HL-60/S4 treated with retinoic acid at 250 ng/mL for 4 days and 3 days (cell line): Measurements from ENCODE around the gene UPF3A.
"Not testable (repeated sequence)": the region's sequence is repeated elsewhere in the genome, so short reads cannot be mapped to it uniquely, and the experiment has no call there.

Experiments used
- in situ Hi-C: fragments of 300-500 bp; cut with MboI; formaldehyde crosslinking; loops from 2 replicates; pipeline ENCODE4 v1.7.0; 2022; ENCODE audit warnings: low sequenced_read_pairs

UPF3A gene

GRCh38 chr13:114263578-114263977 is 17.8 kb upstream of the UPF3A start:
- in situ Hi-C loops: no loop called here

- in situ Hi-C loops: not testable (repeated sequence)
Observed at GRCh38 chr13:114264313-114264712, 17.1 kb upstream of the UPF3A start.

- in situ Hi-C loops: no loop called here
Observed at GRCh38 chr13:114264886-114265611, 16.4 kb upstream of the UPF3A start.

GRCh38 chr13:114266241-114266640 is 15.2 kb upstream of the UPF3A start:
- in situ Hi-C loops: no loop called here

GRCh38 chr13:114268344-114269280 is 12.8 kb upstream of the UPF3A start:
- in situ Hi-C loops: no loop called here

GRCh38 chr13:114269281-114269770 is 12.1 kb upstream of the UPF3A start:
- in situ Hi-C loops: no loop called here

- in situ Hi-C loops: no loop called here
Observed at GRCh38 chr13:114272977-114273376, 8.4 kb upstream of the UPF3A start.

GRCh38 chr13:114275304-114275703 is 6.1 kb upstream of the UPF3A start:
- in situ Hi-C loops: no loop called here

- in situ Hi-C loops: no loop called here
Observed at GRCh38 chr13:114279146-114279545, 2.3 kb upstream of the UPF3A start.

- in situ Hi-C loops: no loop called here
Observed at GRCh38 chr13:114279758-114280355, 1.5 kb upstream of the UPF3A start.

GRCh38 chr13:114282041-114282670 is 755 bp downstream of the UPF3A start:
- in situ Hi-C loops: no loop called here

GRCh38 chr13:114283576-114283975 is 2.2 kb downstream of the UPF3A start:
- in situ Hi-C loops: no loop called here

GRCh38 chr13:114284680-114285079 is 3.3 kb downstream of the UPF3A start:
- in situ Hi-C loops: no loop called here

- in situ Hi-C loops: no loop called here
Observed at GRCh38 chr13:114285166-114285808, 3.9 kb downstream of the UPF3A start.

- in situ Hi-C loops: no loop called here
Observed at GRCh38 chr13:114286808-114287207, 5.4 kb downstream of the UPF3A start.

- in situ Hi-C loops: no loop called here
Observed at GRCh38 chr13:114288157-114288591, 6.8 kb downstream of the UPF3A start.

- in situ Hi-C loops: no loop called here
Observed at GRCh38 chr13:114296448-114296847, 15.0 kb downstream of the UPF3A start.

- in situ Hi-C loops: no loop called here
Observed at GRCh38 chr13:114296902-114297301, 15.5 kb downstream of the UPF3A start.

GRCh38 chr13:114298866-114299265 is 17.5 kb downstream of the UPF3A start:
- in situ Hi-C loops: no loop called here

GRCh38 chr13:114299604-114300305 is 18.4 kb downstream of the UPF3A start:
- in situ Hi-C loops: no loop called here
